Activated CD4-positive, alpha-beta T cell treated with anti-CD3 and anti-CD28 coated beads for 24 hours (primary cell): ENCODE results near the gene LIMCH1.
"Not testable (repeated sequence)": the region's sequence is repeated elsewhere in the genome, so short reads cannot be mapped to it uniquely, and the experiment has no call there.

Experiments used
- DNase-seq, 2 donors: peaks; one replicate each; pipeline ENCODE4 v3.0.0-alpha.2; 2020; ENCODE audit warnings: low read depth in 2 of 2

Gene LIMCH1

GRCh38 chr4:41678086-41678816, 140.3 kb downstream of the LIMCH1 start:
- no peak for DNase-seq

GRCh38 chr4:41678951-41679350, 141.0 kb downstream of the LIMCH1 start:
- no peak for DNase-seq

GRCh38 chr4:41679991-41680390, 142.0 kb downstream of the LIMCH1 start:
- no peak for DNase-seq

DNA sequence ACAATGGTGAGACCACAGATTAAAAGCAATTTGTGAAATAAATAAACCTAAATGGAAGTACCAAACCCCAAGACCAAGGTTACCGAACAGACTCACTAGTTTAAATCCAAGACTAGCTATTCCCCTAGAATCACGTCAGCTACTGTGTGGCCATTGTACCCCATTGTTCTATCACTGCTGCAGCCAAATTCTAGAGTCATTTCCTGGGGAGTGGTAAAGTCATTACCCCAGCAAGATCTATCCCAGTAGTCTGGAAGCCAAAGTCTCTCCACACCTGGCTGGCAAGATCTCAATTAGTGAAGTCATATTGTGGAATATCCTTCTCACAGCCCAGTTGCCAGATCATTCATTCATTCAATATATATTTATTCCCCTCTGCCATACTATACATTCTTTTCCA, 143.1 kb downstream of the LIMCH1 start:
- no peak for DNase-seq

DNA sequence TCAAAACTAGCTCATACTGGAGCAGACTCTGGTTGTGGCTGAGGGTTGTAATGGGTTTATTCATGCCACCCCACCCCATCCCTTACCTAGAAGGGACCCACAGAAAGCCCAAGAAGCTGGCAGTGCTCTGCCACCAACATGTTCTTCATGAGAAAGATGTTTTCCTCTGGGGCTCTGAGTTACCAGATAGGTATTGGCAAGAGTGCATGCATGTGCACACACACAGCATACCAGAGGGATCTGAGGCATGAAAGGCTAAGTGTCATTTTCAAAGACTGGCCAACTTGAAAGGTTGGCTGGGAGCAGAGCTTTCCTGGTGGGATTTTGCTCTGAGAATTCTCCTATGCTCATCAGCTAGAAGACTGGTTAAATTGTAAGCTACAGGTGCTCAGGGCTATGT, 145.4 kb downstream of the LIMCH1 start:
- no peak for DNase-seq

GRCh38 chr4:41686893-41687292, 148.9 kb downstream of the LIMCH1 start:
- DNase-seq, result no peak

GRCh38 chr4:41687971-41688370, 150.0 kb downstream of the LIMCH1 start:
- DNase-seq, result no peak

GRCh38 chr4:41692717-41693345, 154.9 kb downstream of the LIMCH1 start:
- peak in 1 of 2 donors; percentile 17 for DNase-seq

DNA sequence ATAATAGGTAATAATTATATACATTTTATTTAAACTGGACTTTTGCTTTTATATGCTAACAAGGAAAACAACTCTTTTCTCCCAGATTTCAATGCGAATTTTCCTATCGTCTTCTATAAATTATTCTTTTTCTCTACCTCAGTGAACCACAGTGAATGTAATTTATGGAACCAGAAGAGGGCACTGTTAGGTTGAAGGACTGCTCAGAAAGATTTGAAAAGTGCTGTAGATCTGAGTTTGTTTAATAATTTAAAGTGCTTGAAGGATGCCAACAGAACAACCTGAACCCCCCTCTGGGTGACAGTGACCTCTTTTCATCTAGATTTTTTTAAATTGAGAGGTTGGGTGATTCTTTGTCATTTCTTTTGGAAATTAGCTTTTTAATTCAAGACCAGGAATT, 155.7 kb downstream of the LIMCH1 start:
- DNase-seq, result no peak

GRCh38 chr4:41696131-41696530, 158.2 kb downstream of the LIMCH1 start:
- no peak for DNase-seq

DNA sequence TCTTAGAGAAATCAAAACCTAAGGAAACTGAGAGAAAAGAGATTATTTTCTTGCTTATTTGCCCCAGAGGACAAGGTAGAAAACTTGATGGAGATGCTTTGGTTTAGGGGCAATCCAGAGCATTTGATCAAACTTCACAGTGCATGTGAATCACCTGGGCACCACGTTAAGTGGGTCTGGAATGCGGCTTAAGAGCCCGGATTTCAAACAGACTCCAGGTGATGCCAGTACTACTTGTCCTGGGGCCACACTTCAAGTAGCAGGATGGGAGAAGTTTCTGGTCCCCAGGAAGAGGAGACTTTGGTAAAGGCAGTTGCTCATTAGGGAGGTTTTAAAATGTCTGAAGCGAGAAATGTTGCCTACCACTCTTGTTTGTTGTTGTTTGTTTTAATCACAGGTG, 158.8 kb downstream of the LIMCH1 start:
- DNase-seq, result no peak

DNA sequence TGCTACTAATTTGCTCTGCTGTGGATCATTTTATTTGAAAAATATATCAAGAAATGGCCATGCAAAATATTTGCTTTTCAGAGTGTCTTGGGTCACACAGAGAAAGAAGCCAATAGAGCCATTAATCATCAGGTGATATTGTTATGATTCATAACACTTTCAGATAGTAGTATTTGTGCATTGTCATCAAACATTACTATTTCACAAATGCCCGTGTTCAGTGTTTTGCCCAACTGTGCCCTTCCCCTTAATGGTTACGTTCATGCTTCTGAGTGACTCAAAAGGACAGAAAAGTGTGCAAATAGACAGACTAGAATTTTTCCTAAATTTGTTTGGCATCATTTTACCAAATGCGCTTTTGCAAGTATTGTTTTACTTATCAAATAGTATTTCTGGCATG, 164.0 kb downstream of the LIMCH1 start:
- DNase-seq, result no peak

GRCh38 chr4:41702770-41703169, 164.8 kb downstream of the LIMCH1 start:
- DNase-seq, result no peak

DNA sequence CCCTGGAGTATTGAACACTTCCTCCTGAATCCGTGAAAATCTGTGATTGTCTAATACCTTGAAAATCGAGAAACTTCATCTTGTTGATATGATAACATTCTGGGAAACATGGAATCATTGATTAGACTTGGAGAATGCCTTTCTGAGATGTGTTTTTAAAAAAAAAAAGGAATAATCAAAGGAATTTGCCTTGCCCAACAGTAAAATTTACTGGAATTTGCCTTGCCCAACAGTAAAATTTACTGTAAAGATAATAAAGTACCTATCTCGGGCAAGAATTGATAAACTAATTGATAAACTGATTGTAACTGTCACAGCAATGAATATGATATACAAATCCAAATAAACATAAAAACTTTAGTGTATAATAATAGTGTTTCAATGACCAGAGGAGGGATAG, 165.8 kb downstream of the LIMCH1 start:
- no peak for DNase-seq

DNA sequence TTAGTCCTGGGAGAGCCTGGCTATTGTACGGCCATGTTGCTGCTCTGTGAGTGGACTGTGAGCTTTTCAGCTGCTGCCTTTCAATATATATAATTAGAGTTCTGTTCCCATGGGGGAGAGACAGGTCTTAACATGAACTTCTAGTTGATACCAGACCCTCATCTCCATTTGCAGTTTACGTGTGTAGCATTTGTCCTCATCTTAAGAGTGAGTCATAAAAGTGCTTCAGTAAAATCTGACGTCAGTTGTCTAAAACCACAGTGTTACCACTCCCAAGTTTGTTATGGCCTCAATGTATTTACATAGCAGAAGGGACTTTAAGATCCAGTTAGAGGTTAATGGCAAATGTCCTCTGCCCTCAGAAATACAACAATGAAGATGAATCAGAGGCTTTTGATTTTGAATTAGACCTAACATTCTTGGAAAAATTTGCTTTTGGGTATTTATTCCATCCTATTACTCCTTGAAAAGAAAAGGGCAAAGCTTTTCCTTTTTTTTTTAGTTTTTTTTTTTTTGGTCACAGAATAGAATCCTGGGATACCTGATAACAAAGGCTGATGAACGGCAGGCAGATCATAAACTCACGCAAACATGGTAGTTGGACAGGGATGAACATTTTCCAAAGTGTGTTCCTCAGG, 172.0 kb downstream of the LIMCH1 start:
- no peak for DNase-seq

DNA sequence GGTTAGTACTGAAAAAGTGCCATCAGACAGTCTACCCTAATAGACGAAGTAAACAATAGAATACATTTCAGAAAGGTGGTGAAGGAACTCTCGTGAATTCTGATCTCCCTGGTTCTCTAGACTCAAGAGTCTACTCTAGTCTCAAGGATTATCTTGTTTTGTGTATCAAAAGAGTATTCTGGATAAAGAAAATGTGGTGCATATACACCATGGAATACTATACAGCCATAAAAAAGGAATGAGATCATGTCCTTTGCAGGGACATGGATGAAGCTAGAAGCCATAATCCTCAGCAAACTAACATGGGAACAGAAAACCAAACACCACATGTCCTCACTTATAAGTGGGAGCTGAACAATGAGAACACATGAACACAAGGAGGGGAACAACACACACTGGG, 173.7 kb downstream of the LIMCH1 start:
- DNase-seq, result not testable (repeated sequence)

GRCh38 chr4:41712425-41712824, 174.5 kb downstream of the LIMCH1 start:
- no peak for DNase-seq

GRCh38 chr4:41713768-41714167, 175.8 kb downstream of the LIMCH1 start:
- no peak for DNase-seq

GRCh38 chr4:41714364-41715000, 176.5 kb downstream of the LIMCH1 start:
- no peak for DNase-seq

DNA sequence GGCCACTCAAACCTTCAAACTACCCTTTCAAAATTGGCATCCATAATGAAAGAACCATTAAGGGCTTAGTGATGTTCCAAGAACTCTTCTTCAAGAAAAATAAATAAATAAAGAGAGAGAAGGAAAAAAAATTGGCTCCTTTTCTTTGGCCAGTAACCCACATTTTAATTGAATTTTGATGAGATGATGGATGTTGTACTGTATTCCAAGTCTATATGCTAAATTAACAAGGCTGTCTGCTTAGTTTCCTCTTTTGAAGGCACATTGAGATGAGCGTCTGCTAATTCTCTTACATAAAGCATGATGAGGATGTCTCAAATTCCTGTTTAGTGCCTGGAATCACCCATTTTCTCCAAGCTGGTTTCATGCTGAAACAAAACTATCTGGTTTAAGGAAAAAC, 177.2 kb downstream of the LIMCH1 start:
- DNase-seq, result no peak

DNA sequence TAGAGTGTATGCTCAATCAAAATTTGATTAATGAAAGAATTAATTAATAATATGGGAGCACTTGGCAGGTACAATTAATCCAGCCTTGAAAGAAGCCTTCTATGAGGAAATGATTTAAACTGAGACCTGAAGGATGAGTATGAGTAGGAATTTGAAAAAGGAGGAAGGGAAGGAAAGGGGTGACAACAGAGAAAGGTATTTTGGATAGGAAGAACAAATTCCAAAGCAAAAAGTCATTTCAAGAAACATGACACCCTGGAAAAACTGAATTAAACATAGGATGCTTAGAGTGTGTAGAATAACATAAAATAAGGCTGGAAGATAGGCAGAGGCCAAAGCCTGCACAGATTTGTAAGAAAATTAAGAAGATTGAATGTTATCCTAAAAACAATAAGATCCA, 180.9 kb downstream of the LIMCH1 start:
- no peak for DNase-seq

- no peak for DNase-seq
Observed at GRCh38 chr4:41719417-41719816, 181.5 kb downstream of the LIMCH1 start.

DNA sequence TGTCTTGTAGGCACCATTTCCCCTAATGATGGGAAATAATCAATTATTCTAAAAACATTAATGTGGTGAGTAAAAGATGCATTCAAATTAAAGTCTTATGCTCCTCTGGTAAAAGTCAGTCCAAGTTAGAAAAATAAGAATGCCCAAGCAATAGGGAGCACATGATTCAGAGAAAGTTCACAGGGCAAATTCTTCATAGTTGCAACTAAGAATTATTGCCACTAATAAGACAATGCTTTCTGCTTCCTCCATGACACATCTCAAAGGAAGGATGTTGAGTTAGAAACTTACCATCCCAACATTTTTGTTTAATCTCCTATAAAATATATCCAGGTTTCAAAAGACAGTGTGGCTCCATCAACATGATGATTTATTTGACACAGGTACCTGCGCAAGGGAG, 184.2 kb downstream of the LIMCH1 start:
- DNase-seq, result no peak
